ENCODE data around the gene CDKN1B.

GRCh38 chr12:12668005-12668404, 49.2 kb upstream of the CDKN1B start:
- TF ChIP-seq, protein P1, sequence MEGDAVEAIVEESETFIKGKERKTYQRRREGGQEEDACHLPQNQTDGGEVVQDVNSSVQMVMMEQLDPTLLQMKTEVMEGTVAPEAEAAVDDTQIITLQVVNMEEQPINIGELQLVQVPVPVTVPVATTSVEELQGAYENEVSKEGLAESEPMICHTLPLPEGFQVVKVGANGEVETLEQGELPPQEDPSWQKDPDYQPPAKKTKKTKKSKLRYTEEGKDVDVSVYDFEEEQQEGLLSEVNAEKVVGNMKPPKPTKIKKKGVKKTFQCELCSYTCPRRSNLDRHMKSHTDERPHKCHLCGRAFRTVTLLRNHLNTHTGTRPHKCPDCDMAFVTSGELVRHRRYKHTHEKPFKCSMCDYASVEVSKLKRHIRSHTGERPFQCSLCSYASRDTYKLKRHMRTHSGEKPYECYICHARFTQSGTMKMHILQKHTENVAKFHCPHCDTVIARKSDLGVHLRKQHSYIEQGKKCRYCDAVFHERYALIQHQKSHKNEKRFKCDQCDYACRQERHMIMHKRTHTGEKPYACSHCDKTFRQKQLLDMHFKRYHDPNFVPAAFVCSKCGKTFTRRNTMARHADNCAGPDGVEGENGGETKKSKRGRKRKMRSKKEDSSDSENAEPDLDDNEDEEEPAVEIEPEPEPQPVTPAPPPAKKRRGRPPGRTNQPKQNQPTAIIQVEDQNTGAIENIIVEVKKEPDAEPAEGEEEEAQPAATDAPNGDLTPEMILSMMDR (IDR thresholded peaks at IDR 0.05), result no peak
- no peak for TF ChIP-seq POLR2A (IDR thresholded peaks at IDR 0.05)

All from adrenal gland (tissue), 5 donors.